SK-N-SH (cell line): Measurements from ENCODE around the gene CLIC2. TPM values are rescaled to one million over a fixed set of nuclear protein-coding genes. Genes with fewer than 3 reads are reported as not detected.
"Not testable (repeated sequence)": the region's sequence is repeated elsewhere in the genome, so short reads cannot be mapped to it uniquely, and the experiment has no call there.

ENCODE experiments used
- CTCF ChIA-PET: fragments of 300-600, 350-600 bp; formaldehyde crosslinking; extraction: SDS; loops from one replicate; lab custom pipeline; 2021; lab: Yijun Ruan, JAX
- POLR2A ChIA-PET: fragments of 350-600 bp; sonication (Branson Sonifier 250); formaldehyde crosslinking; extraction: SDS; loops from one replicate; lab custom pipeline; 2020; ENCODE audit warnings: antibody characterized with exemption, inconsistent platforms; lab: Yijun Ruan, JAX
- DNase-seq: peaks from one replicate; pipeline ENCODE4 v3.0.0; 2012
- H2AFZ ChIP-seq: fragments of 200-600 bp; sonication (generic); 2 replicates; pipeline ENCODE4 v1.8.1; 2016; ENCODE audit warnings: antibody characterized with exemption, mild to moderate bottlenecking, low read depth
- H3F3A ChIP-seq: fragments of 200-600 bp; sonication (generic); replicated peaks from 2 replicates; pipeline ENCODE3; 2016; ENCODE audit warnings: antibody characterized with exemption, mild to moderate bottlenecking; ENCODE audit not compliant: insufficient read depth
- H3K27ac ChIP-seq, 2 experiments: fragments of 200-500 bp in 1 of 2; fragments of 200-600 bp in 1 of 2; sonication (Bioruptor generic) in 1 of 2; sonication (generic), shearing (Covaris generic) in 1 of 2; 2 replicates each; pipeline versions ENCODE4 v1.5.1 to v1.6.1; 2014 to 2016; ENCODE audit warnings: low read depth in 2 of 2, inconsistent platforms in 1 of 2, low read length in 1 of 2, mild to moderate bottlenecking in 1 of 2, mixed read lengths in 1 of 2
- H3K27me3 ChIP-seq: fragments of 200-600 bp; sonication (generic), shearing (Covaris generic); 2 replicates; pipeline ENCODE4 v1.6.1; 2016; ENCODE audit warnings: mixed run types; ENCODE audit not compliant: insufficient read depth
- H3K36me3 ChIP-seq, 2 experiments: fragments of 200-500 bp in 1 of 2; fragments of 200-600 bp in 1 of 2; sonication (Bioruptor generic) in 1 of 2; sonication (generic) in 1 of 2; replicated peaks in 1 of 2; 2 replicates each; pipeline versions ENCODE3 to v1.5.1; 2014 to 2016; ENCODE audit warnings: low read length in 1 of 2, mild to moderate bottlenecking in 1 of 2; ENCODE audit not compliant: insufficient read depth in 2 of 2, control insufficient read depth in 1 of 2
- H3K4me1 ChIP-seq, 2 experiments: fragments of 200-500 bp in 1 of 2; fragments of 200-600 bp in 1 of 2; sonication (Bioruptor generic) in 1 of 2; sonication (generic), shearing (Covaris generic) in 1 of 2; 2 replicates each; pipeline versions ENCODE4 v1.5.1 to v1.6.1; 2014 to 2016; ENCODE audit warnings: low read depth in 1 of 2, low read length in 1 of 2, mixed run types in 1 of 2; ENCODE audit not compliant: insufficient read depth in 2 of 2, control insufficient read depth in 1 of 2
- H3K4me2 ChIP-seq: fragments of 200-600 bp; sonication (generic), shearing (Covaris generic); 2 replicates; pipeline ENCODE4 v1.6.1; 2017; ENCODE audit warnings: mixed run types
- H3K4me3 ChIP-seq, 2 experiments: fragments of 200-500 bp in 1 of 2; fragments of 200-600 bp in 1 of 2; sonication (Bioruptor generic) in 1 of 2; sonication (generic), shearing (Covaris generic) in 1 of 2; 2 replicates each; pipeline versions ENCODE4 v1.5.1 to v1.8.1; 2014 to 2016; ENCODE audit warnings: low read depth in 2 of 2, inconsistent platforms in 1 of 2, low read length in 1 of 2, mild to moderate bottlenecking in 1 of 2, mixed read lengths in 1 of 2, moderate library complexity in 1 of 2
- H3K79me2 ChIP-seq: fragments of 200-600 bp; sonication (generic); 2 replicates; pipeline ENCODE4 v1.8.1; 2017; ENCODE audit warnings: mild to moderate bottlenecking; ENCODE audit not compliant: insufficient read depth
- H3K9ac ChIP-seq: fragments of 200-600 bp; sonication (generic); 2 replicates; pipeline ENCODE4 v1.6.1; 2017; ENCODE audit warnings: mixed run types
- H3K9me2 ChIP-seq: fragments of 200-600 bp; sonication (generic); 2 replicates; pipeline ENCODE4 v1.6.1; 2017; ENCODE audit warnings: mixed run types
- H3K9me3 ChIP-seq: fragments of 200-600 bp; sonication (generic); 2 replicates; pipeline ENCODE4 v1.6.1; 2017; ENCODE audit warnings: mixed run types, mild to moderate bottlenecking, moderate library complexity
- H4K20me1 ChIP-seq: fragments of 200-600 bp; sonication (generic); 2 replicates; pipeline ENCODE4 v1.6.1; 2017; ENCODE audit warnings: mild to moderate bottlenecking, mixed run types; ENCODE audit not compliant: insufficient read depth
- EP300 ChIP-seq, 2 experiments: IDR thresholded peaks; 2 replicates each; pipeline versions ENCODE4 v1.4.0 to v1.6.1; 2012; ENCODE audit warnings: borderline replicate concordance in 1 of 2, low read depth in 1 of 2, low read length in 1 of 2
- FOSL2 ChIP-seq: IDR thresholded peaks from 2 replicates; pipeline ENCODE4 v1.4.0; 2012; ENCODE audit warnings: low read depth, mild to moderate bottlenecking, moderate library complexity, borderline replicate concordance
- GABPA ChIP-seq: IDR thresholded peaks from 2 replicates; pipeline ENCODE4 v1.4.0; 2012; ENCODE audit warnings: low read depth, mild to moderate bottlenecking
- GATA2 ChIP-seq: sonication (generic); formaldehyde crosslinking; IDR thresholded peaks from 2 replicates; pipeline ENCODE4 v1.5.0; 2020; ENCODE audit warnings: mild to moderate bottlenecking, missing genetic modification reagents
- JUND ChIP-seq: IDR thresholded peaks from 2 replicates; pipeline ENCODE4 v1.4.0; 2012
- MEF2A ChIP-seq: IDR thresholded peaks from 2 replicates; pipeline ENCODE4 v1.4.0; 2012; ENCODE audit warnings: low read depth, borderline replicate concordance
- MXI1 ChIP-seq: IDR thresholded peaks from 2 replicates; pipeline ENCODE4 v1.6.1; 2012; ENCODE audit warnings: mild to moderate bottlenecking, low read depth, low read length, improper control_type of control experiment
- NFIC ChIP-seq: IDR thresholded peaks from 2 replicates; pipeline ENCODE4 v1.4.0; 2012; ENCODE audit warnings: borderline replicate concordance
- SIN3A ChIP-seq: IDR thresholded peaks from 2 replicates; pipeline ENCODE4 v1.6.1; 2012; ENCODE audit warnings: low read depth, mild to moderate bottlenecking, low read length, moderate library complexity, borderline replicate concordance
- TEAD4 ChIP-seq: IDR thresholded peaks from 2 replicates; pipeline ENCODE4 v1.4.0; 2012; ENCODE audit warnings: mild to moderate bottlenecking, borderline replicate concordance; ENCODE audit not compliant: insufficient read depth
- YY1 ChIP-seq: IDR thresholded peaks from 2 replicates; pipeline ENCODE4 v1.4.0; 2012; ENCODE audit warnings: low read depth, mild to moderate bottlenecking
- WGBS: methylation state at CpG from one replicate; pipeline ENCODE4 v1.1.6; 2017; ENCODE audit warnings: low lambda C conversion rate; 5-methylcytosine and 5-hydroxymethylcytosine counted together
- polyA plus RNA-seq, 3 experiments: library from polyadenylated mRNA; depleted of rRNA; stranded (reverse); fragments of >200 nt; gene quantifications; 2 replicates each; pipeline ENCODE4 v1.2.3, GENCODE V29; 2012
- TF ChIP-seq, protein P1 (sequence below): fragments of 200-600 bp; sonication (generic); IDR thresholded peaks from 2 replicates; pipeline ENCODE4 v1.6.1; 2017; ENCODE audit warnings: antibody characterized with exemption, mild to moderate bottlenecking, moderate library complexity
- TF ChIP-seq, protein P2 (sequence below): IDR thresholded peaks from 2 replicates; pipeline ENCODE4; 2012
- TF ChIP-seq, protein P3 (sequence below): IDR thresholded peaks from 2 replicates; pipeline ENCODE4 v1.6.1; 2012; ENCODE audit warnings: mild to moderate bottlenecking, low read depth, low read length, moderate library complexity
- TF ChIP-seq, protein P4 (sequence below): IDR thresholded peaks from 2 replicates; pipeline ENCODE4 v1.4.0; 2012; ENCODE audit warnings: low read depth, borderline replicate concordance

The CLIC2 gene
- polyA plus RNA-seq, 1 of the 3 experiments (the other 2 are of a cell fraction), result 0.03 TPM

DNA sequence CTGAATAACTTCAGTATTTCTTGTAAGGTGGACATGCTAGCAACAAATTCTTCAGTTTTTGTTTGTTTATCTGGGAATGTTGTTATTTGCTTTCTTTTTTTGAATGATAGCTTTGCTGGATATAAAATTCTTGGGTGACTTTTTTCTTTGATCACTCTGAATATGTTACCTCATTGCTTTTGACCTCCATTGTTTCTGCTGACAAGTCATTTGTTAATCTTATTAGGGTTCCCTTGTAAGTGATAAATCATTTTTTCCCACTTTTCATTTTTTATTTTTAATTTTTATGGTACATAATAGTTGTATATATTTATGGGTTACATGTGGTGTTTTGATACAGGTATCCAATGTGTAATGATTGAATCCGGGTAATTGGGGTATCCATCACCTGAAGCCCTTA, 63.4 kb downstream of the CLIC2 start:
- DNase-seq, result no peak
- Histone ChIP-seq H3K4me3 (no peak overlapping the region), H3K4me1 (no peaks in the 10 kb centered on the region), H4K20me1 (no peaks in the 10 kb centered on the region), H3K36me3 (no peaks in the 10 kb centered on the region), H3K27ac (no peak overlapping the region), H3K79me2 (no peaks in the 10 kb centered on the region), H3K4me2 (no peak overlapping the region), H3K9me2 (no peaks in the 10 kb centered on the region), H3K9ac (no peak overlapping the region), H2AFZ (no peak overlapping the region), H3K9me3 (no peaks in the 10 kb centered on the region), H3F3A (no peaks in the 10 kb centered on the region), H3K27me3 (no peaks in the 10 kb centered on the region)
- WGBS, result 9% methylated on average over 1 of the region's 1 CpG
- TF ChIP-seq, protein P1, sequence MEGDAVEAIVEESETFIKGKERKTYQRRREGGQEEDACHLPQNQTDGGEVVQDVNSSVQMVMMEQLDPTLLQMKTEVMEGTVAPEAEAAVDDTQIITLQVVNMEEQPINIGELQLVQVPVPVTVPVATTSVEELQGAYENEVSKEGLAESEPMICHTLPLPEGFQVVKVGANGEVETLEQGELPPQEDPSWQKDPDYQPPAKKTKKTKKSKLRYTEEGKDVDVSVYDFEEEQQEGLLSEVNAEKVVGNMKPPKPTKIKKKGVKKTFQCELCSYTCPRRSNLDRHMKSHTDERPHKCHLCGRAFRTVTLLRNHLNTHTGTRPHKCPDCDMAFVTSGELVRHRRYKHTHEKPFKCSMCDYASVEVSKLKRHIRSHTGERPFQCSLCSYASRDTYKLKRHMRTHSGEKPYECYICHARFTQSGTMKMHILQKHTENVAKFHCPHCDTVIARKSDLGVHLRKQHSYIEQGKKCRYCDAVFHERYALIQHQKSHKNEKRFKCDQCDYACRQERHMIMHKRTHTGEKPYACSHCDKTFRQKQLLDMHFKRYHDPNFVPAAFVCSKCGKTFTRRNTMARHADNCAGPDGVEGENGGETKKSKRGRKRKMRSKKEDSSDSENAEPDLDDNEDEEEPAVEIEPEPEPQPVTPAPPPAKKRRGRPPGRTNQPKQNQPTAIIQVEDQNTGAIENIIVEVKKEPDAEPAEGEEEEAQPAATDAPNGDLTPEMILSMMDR, result no peak
- TF ChIP-seq, protein P2, sequence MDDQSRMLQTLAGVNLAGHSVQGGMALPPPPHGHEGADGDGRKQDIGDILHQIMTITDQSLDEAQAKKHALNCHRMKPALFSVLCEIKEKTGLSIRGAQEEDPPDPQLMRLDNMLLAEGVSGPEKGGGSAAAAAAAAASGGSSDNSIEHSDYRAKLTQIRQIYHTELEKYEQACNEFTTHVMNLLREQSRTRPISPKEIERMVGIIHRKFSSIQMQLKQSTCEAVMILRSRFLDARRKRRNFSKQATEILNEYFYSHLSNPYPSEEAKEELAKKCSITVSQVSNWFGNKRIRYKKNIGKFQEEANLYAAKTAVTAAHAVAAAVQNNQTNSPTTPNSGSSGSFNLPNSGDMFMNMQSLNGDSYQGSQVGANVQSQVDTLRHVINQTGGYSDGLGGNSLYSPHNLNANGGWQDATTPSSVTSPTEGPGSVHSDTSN, result no peak
- no peak for TF ChIP-seq FOSL2
- TF ChIP-seq, protein P3, sequence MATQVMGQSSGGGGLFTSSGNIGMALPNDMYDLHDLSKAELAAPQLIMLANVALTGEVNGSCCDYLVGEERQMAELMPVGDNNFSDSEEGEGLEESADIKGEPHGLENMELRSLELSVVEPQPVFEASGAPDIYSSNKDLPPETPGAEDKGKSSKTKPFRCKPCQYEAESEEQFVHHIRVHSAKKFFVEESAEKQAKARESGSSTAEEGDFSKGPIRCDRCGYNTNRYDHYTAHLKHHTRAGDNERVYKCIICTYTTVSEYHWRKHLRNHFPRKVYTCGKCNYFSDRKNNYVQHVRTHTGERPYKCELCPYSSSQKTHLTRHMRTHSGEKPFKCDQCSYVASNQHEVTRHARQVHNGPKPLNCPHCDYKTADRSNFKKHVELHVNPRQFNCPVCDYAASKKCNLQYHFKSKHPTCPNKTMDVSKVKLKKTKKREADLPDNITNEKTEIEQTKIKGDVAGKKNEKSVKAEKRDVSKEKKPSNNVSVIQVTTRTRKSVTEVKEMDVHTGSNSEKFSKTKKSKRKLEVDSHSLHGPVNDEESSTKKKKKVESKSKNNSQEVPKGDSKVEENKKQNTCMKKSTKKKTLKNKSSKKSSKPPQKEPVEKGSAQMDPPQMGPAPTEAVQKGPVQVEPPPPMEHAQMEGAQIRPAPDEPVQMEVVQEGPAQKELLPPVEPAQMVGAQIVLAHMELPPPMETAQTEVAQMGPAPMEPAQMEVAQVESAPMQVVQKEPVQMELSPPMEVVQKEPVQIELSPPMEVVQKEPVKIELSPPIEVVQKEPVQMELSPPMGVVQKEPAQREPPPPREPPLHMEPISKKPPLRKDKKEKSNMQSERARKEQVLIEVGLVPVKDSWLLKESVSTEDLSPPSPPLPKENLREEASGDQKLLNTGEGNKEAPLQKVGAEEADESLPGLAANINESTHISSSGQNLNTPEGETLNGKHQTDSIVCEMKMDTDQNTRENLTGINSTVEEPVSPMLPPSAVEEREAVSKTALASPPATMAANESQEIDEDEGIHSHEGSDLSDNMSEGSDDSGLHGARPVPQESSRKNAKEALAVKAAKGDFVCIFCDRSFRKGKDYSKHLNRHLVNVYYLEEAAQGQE, result no peak
- no peak for TF ChIP-seq GATA2 (CRISPR knock-in tag)
- no peak for TF ChIP-seq YY1
- TF ChIP-seq TEAD4, result no peak
- TF ChIP-seq GABPA, result no peak
- TF ChIP-seq, protein P4, sequence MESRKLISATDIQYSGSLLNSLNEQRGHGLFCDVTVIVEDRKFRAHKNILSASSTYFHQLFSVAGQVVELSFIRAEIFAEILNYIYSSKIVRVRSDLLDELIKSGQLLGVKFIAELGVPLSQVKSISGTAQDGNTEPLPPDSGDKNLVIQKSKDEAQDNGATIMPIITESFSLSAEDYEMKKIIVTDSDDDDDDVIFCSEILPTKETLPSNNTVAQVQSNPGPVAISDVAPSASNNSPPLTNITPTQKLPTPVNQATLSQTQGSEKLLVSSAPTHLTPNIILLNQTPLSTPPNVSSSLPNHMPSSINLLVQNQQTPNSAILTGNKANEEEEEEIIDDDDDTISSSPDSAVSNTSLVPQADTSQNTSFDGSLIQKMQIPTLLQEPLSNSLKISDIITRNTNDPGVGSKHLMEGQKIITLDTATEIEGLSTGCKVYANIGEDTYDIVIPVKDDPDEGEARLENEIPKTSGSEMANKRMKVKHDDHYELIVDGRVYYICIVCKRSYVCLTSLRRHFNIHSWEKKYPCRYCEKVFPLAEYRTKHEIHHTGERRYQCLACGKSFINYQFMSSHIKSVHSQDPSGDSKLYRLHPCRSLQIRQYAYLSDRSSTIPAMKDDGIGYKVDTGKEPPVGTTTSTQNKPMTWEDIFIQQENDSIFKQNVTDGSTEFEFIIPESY, result no peak
- no peak for TF ChIP-seq JUND
- TF ChIP-seq MEF2A, result no peak
- TF ChIP-seq NFIC, result no peak
- TF ChIP-seq EP300 (IDR thresholded peaks at IDR 0.05; ENCODE audit: borderline replicate concordance in 1 of 2, low read depth in 1 of 2, low read length in 1 of 2), result no peak
- TF ChIP-seq SIN3A, result no peak
- TF ChIP-seq MXI1, result no peak
- CTCF ChIA-PET, result no interaction called here
- POLR2A ChIA-PET, result no interaction called here

DNA sequence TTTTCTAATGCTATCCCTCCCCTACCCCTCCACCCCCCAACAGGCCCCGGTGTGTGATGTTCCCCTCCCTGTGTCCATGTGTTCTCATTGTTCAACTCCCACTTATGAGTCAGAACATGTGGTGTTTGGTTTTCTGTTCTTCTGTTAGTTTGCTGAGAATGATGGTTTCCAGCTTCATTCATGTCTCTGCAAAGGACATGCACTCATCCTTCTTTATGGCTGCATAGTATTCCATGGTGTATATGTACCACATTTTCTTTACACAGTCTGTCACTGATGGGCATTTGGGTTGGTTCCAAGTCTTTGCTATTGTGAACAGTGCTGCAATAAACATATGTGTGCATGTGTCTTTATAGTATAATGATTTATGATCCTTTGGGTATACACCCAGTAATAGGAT, 66.4 kb downstream of the CLIC2 start:
- H3K9ac ChIP-seq, H3K9me3 ChIP-seq, H3K4me3 ChIP-seq, H3K4me2 ChIP-seq, H3K27ac ChIP-seq, H3K27me3 ChIP-seq, H3K4me1 ChIP-seq, H4K20me1 ChIP-seq, H3K36me3 ChIP-seq, H2AFZ ChIP-seq, H3K9me2 ChIP-seq, H3F3A ChIP-seq, DNase-seq, POLR2A ChIA-PET, H3K79me2 ChIP-seq: not testable (repeated sequence)
- WGBS, result 25% methylated on average over 1 of the region's 1 CpG
- CTCF ChIA-PET, result interaction anchor here (1.1 kb wide), 1 partner anchor 42 kb away, joined by 3 read pairs; no protein-coding TSS in a partner anchor
